PC-9 (cell line): ENCODE measurements around the gene PDE11A.

Source experiments
- CTCF ChIP-seq: fragments of 200-600 bp; sonication (generic); conservative IDR thresholded peaks from 2 replicates; pipeline ENCODE4 v1.6.1; 2017; ENCODE audit warnings: mixed run types, antibody characterized with exemption, mild to moderate bottlenecking, moderate library complexity
- EZH2 ChIP-seq: fragments of 200-600 bp; sonication (generic); IDR thresholded peaks from 2 replicates; pipeline ENCODE4 v1.8.0; 2017; ENCODE audit warnings: antibody characterized with exemption, low read depth

- TF ChIP-seq CTCF (no peak), EZH2 (no peak)
Observed at GRCh38 chr2:178119179-178119922, 46.8 kb upstream of the PDE11A start.
